ENCODE measurements around the gene EPC1. TPM values are rescaled to one million over a fixed set of nuclear protein-coding genes. Genes with fewer than 3 reads are reported as not detected.
A peak's percentile ranks its signal among the peaks of the same experiment; 100 is the strongest.

The EPC1 gene
- total RNA-seq, 1 donor from 2014 or later, result 82.8 TPM

DNA sequence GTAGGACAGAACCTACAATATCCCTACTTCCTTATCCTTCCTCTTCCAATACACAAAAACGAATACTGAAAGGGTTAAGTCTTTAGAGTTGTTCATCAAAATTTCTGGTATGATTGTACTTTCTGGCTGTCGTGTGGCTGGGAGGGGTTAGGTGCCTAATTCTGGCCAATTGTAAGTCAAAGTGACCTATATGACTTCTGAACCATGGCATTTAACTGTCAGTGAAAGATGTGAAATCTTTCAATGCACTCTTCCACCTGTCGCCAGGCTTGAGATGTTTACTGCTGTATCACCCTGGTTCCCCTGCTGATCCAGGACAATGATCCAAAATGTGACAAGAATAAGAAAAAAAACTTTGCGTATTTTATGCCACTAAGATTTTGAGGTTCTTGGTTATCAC lies 20.8 kb downstream of the EPC1 start:
- no peaks in the 10 kb centered on the region for H3K9me3 Mint-ChIP-seq
- ATAC-seq (ENCODE audit: low read depth) (no peak), DNase-seq (no peak)
- no peak overlapping the region for H3K4me3 Mint-ChIP-seq
- POLR2A ChIA-PET, result no interaction called here
- peak overlapping the region; percentile 50 for H3K27ac Mint-ChIP-seq
- CTCF ChIA-PET, result no interaction called here
- H3K27me3 Mint-ChIP-seq, result no peaks in the 10 kb centered on the region
- TF ChIP-seq, protein P1, sequence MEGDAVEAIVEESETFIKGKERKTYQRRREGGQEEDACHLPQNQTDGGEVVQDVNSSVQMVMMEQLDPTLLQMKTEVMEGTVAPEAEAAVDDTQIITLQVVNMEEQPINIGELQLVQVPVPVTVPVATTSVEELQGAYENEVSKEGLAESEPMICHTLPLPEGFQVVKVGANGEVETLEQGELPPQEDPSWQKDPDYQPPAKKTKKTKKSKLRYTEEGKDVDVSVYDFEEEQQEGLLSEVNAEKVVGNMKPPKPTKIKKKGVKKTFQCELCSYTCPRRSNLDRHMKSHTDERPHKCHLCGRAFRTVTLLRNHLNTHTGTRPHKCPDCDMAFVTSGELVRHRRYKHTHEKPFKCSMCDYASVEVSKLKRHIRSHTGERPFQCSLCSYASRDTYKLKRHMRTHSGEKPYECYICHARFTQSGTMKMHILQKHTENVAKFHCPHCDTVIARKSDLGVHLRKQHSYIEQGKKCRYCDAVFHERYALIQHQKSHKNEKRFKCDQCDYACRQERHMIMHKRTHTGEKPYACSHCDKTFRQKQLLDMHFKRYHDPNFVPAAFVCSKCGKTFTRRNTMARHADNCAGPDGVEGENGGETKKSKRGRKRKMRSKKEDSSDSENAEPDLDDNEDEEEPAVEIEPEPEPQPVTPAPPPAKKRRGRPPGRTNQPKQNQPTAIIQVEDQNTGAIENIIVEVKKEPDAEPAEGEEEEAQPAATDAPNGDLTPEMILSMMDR (IDR thresholded peaks at IDR 0.05), result no peak
- peaks cover 27% of the 10 kb centered on the region for H3K36me3 Mint-ChIP-seq (ENCODE audit: low read depth)
- H3K4me1 Mint-ChIP-seq, result peaks cover 87% of the 10 kb centered on the region
- intact Hi-C loops (cut with micrococcal nuclease), result loop anchor here (1.0 kb wide), 1 partner anchor 8 kb away; no protein-coding TSS in a partner anchor

DNA sequence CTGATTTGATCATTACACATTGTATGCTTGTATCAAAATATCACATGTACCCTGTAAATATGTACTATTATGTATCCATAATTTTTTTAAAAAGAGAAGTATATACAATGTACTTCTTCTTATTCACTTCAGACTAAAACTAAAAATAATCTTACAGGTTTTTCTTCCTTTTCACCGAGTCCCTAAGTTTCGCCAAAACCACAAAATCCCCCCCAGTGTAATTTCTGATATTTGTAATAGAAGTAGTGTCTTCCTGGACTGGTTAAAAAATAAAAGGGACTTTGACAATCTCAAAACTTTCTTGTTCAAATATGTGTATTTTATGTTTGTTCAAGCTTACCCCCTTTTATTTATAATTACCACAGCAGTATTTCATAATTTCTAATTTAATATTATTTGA lies 23.9 kb downstream of the EPC1 start:
- intact Hi-C loops (cut with micrococcal nuclease), result no loop called here

DNA sequence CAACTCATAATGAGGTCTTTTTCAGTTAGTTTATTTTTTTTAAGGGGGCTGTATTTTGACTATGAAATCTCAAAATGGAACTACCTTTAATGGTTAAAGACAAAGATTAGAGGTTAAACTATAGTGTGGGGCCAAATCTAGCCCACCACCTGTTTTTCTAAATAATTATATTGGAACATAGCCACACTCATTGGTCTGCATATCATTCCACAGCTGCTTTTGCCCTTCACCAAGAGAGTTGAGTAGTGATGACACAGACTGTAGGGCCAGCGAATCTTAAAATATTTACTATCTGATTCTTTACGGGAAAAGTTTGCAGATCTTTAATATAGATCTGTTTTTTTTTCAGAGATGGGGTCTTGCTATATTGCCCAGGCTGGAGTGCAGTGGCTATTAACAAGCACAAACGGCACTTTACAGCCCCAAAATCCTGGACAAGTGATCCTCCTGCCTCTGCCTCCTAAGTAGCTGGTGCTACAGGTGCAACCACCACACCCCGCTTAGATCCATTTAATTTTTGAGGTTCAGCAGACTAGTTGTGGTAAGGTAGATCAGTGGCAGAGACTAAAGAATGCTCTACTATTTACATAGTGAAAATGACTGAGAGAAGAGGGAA lies 25.8 kb downstream of the EPC1 start:
- Mint-ChIP-seq H3K27me3 (no peaks in the 10 kb centered on the region), H3K4me1 (peaks cover 88% of the 10 kb centered on the region), H3K36me3 (ENCODE audit: low read depth) (peaks cover 35% of the 10 kb centered on the region), H3K4me3 (no peak overlapping the region), H3K9me3 (no peaks in the 10 kb centered on the region), H3K27ac (peak overlapping the region; percentile 65)
- intact Hi-C loops (cut with micrococcal nuclease), result loop anchor here (2.0 kb wide), 1 partner anchor 14 kb away; no protein-coding TSS in a partner anchor
- ChIA-PET CTCF (no interaction called here), POLR2A (interaction anchor here (1.0 kb wide), 1 partner anchor 25 kb away, joined by 3 read pairs; no protein-coding TSS in a partner anchor)
- TF ChIP-seq, protein P1 (IDR thresholded peaks at IDR 0.05), result no peak
- DNase-seq (no peak), ATAC-seq (ENCODE audit: low read depth) (no peak)

More for the DNA sequence above, 23.9 kb downstream of the EPC1 start:
- no peak overlapping the region for H3K27ac Mint-ChIP-seq
- DNase-seq (no peak), ATAC-seq (ENCODE audit: low read depth) (no peak)
- no peaks in the 10 kb centered on the region for H3K27me3 Mint-ChIP-seq
- CTCF ChIA-PET, result interaction anchor here (1.2 kb wide), 2 partner anchors 17 to 20 kb away, joined by 3 to 4 read pairs; no protein-coding TSS in a partner anchor
- peaks cover 88% of the 10 kb centered on the region for H3K4me1 Mint-ChIP-seq
- no peak overlapping the region for H3K4me3 Mint-ChIP-seq
- no peaks in the 10 kb centered on the region for H3K9me3 Mint-ChIP-seq
- POLR2A ChIA-PET, result interaction anchor here (1.0 kb wide), 1 partner anchor 9 kb away, joined by 3 read pairs; no protein-coding TSS in a partner anchor
- TF ChIP-seq, protein P1 (IDR thresholded peaks at IDR 0.05), result no peak
- H3K36me3 Mint-ChIP-seq (ENCODE audit: low read depth), result peaks cover 32% of the 10 kb centered on the region

DNA sequence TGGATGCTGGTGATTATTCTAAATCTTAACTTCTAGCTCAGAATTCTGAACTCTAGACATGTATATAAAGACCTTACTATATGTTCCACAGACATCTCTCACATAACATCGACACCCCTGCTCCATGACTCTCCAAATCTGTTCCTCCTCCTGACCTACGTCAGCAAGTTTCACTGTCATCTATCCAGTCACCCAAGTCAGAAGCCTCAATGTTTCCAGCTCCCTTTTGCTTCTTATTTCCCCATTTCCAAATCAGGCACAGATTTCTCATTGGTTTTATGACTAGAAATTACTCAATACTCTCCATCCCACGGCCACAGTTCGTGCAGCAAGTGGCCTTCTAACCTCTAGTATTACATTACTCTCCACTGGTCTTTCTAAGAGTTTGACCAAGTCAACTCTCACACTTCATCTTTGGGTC lies 28.5 kb downstream of the EPC1 start:
- ChIA-PET POLR2A (interaction anchor here (1.0 to 1.4 kb wide), 2 partner anchors 28 to 29 kb away, joined by 3 read pairs; no protein-coding TSS in a partner anchor), CTCF (no interaction called here)
- intact Hi-C loops (cut with micrococcal nuclease), result loop anchor here (1.0 to 5.0 kb wide), 4 partner anchors 8 to 36 kb away; no protein-coding TSS in a partner anchor
- peak overlapping the region; percentile 76 for H3K27ac Mint-ChIP-seq
- peak overlapping the region; percentile 50 for H3K4me3 Mint-ChIP-seq
- ATAC-seq (ENCODE audit: low read depth) (peak; percentile 50), DNase-seq (no peak)
- no peaks in the 10 kb centered on the region for H3K27me3 Mint-ChIP-seq
- peaks cover 28% of the 10 kb centered on the region for H3K36me3 Mint-ChIP-seq (ENCODE audit: low read depth)
- peaks cover 90% of the 10 kb centered on the region for H3K4me1 Mint-ChIP-seq
- TF ChIP-seq, protein P1 (IDR thresholded peaks at IDR 0.05), result no peak
- H3K9me3 Mint-ChIP-seq, result no peaks in the 10 kb centered on the region

DNA sequence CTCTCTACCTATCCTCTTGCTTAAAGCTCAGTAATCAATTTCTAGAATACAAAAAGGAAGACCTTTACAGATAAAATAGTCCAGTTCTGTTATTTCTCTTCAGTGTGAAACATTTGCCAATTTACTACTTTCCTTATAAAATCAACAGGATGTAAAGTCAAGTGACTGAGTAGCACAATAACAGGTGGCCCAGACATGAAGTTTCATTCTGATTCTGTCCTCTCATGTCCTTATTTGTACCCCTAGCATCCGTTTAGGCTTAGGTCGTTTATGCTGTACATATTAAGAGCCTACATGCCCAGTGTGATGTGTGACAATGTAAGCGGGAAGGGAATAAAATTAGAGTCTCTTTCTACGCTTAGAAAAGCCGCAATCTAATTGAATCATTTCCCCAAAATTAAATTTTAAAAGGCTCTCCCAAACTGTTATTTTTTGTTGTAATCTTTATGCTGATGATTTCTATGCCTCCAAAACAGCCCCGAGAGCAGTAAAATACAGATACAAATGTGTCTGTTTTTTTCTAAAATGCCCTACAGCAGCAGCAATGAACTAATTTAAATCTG lies 29.1 kb downstream of the EPC1 start:
- no peaks in the 10 kb centered on the region for H3K27me3 Mint-ChIP-seq
- peaks cover 31% of the 10 kb centered on the region for H3K36me3 Mint-ChIP-seq (ENCODE audit: low read depth)
- H3K4me1 Mint-ChIP-seq, result peaks cover 90% of the 10 kb centered on the region
- no peak for DNase-seq
- POLR2A ChIA-PET, result interaction anchor here (1.0 to 1.4 kb wide), 2 partner anchors 28 to 30 kb away, joined by 3 read pairs; no protein-coding TSS in a partner anchor
- intact Hi-C loops (cut with micrococcal nuclease), result loop anchor here (1.0 to 5.0 kb wide), 5 partner anchors 8 to 61 kb away; no protein-coding TSS in a partner anchor
- H3K27ac Mint-ChIP-seq, result peak overlapping the region; percentile 76
- peak; percentile 88 for ATAC-seq (ENCODE audit: low read depth)
- CTCF ChIA-PET, result no interaction called here
- peak overlapping the region; percentile 50 for H3K4me3 Mint-ChIP-seq
- H3K9me3 Mint-ChIP-seq, result no peaks in the 10 kb centered on the region
- TF ChIP-seq, protein P1 (IDR thresholded peaks at IDR 0.05), result no peak

Measured in activated B cell treated with CpG ODN at 0.5 μM for 24 hours (primary cell).